GM18511 (cell line): ENCODE data around the gene DEAF1.

Experiments
- ATAC-seq: cut with Tn5 transposase; IDR thresholded peaks from one replicate; pipeline ENCODE4 v1.9.1; 2021; ENCODE audit warnings: mild to moderate bottlenecking, moderate library complexity; ENCODE audit not compliant: unreplicated experiment

Gene DEAF1

GRCh38 chr11:613369-613968 is 81.6 kb downstream of the DEAF1 start:
- ATAC-seq, result no peak

GRCh38 chr11:612961-613300 is 82.1 kb downstream of the DEAF1 start:
- no peak for ATAC-seq

- no peak for ATAC-seq
Observed at GRCh38 chr11:612201-612960, 82.6 kb downstream of the DEAF1 start.

DNA sequence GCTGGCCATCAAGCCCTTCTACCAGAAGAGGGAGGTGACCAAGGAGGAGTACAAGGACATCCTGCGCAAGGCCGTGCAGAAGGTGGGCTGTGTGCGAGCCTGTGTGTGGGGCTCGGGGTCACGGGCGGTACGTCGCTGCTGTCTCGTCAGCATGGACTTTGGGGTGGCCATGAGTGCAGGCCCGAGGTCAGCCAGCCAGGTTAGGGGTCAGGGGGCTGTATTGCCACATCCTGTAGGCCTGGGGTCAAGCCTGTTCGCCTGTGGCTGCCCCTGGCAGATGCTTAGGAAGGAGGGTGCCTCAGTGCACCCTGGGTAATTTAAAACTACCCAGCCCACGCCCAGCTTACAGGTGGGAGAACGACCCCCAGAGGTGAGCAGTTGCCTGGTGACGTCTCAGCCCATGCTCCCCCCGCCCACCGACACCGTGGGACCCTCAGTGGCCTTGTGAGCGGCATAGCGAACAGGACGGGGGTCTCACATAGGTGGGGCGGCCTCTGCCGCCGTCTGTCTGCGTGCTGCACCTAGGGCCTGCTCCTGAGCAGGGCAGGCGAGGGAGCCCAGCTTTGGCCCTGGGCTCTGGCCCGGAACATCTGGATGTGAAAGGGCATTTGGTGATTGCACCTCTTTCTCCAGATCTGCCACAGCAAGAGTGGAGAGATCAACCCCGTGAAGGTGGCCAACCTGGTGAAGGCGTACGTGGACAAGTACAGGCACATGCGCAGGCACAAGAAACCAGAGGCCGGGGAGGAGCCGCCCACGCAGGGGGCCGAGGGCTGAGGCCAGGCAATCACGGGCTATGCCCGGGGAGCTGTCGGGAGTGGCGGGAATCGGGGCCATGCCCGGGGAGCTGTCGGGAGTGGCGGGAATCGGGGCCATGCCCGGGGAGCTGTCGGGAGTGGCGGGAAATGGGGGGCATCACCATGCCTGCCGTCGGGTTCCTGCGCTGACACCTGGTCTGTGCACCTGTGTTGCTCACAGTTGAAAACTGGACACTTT is 83.7 kb downstream of the DEAF1 start:
- no peak for ATAC-seq

DNA sequence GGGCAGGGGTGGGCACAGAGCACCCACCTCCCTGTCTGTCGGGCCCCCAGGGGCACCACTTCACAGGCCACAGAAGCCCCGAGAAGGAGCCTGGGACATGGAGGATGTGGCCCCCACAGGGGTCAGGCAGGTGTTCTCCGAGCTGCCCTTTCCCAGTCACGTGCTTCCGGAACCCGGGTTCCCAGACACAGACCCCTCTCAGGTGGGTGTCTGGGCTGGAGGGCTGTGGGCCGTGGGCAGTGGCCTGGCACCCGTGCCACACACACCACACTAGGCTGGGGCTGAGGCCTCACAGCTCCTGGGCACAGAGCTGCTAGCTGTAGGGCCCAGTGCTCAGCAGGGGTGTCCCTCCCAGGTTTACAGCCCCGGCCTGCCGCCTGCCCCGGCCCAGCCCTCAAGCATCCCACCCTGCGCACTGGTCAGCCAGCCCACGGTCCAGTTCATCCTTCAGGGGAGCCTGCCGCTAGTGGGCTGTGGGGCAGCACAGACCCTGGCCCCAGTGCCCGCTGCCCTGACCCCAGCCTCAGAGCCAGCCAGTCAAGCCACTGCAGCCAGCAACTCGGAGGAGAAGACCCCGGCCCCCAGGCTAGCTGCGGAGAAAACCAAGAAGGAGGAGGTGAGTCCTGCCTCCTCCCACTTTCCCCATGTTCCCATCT is 84.7 kb downstream of the DEAF1 start:
- no peak for ATAC-seq

GRCh38 chr11:609341-609811 is 85.6 kb downstream of the DEAF1 start:
- ATAC-seq, result no peak

DNA sequence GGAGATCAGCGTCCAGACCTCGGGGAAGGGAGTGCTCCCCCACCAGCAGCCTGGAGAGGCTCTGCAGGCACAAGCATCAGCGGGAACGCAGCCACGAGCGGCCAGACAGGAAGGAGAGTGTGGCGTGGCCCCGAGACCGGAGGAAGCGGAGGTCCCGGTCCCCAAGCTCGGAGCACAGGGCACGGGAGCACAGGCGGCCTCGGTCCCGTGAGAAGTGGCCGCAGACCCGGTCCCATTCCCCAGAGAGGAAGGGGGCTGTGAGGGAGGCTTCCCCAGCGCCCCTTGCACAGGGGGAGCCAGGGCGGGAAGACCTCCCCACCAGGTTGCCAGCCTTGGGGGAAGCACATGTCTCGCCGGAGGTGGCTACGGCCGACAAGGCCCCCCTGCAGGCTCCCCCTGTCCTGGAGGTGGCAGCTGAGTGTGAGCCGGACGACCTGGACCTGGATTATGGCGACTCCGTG is 86.2 kb downstream of the DEAF1 start:
- ATAC-seq, result no peak

DNA sequence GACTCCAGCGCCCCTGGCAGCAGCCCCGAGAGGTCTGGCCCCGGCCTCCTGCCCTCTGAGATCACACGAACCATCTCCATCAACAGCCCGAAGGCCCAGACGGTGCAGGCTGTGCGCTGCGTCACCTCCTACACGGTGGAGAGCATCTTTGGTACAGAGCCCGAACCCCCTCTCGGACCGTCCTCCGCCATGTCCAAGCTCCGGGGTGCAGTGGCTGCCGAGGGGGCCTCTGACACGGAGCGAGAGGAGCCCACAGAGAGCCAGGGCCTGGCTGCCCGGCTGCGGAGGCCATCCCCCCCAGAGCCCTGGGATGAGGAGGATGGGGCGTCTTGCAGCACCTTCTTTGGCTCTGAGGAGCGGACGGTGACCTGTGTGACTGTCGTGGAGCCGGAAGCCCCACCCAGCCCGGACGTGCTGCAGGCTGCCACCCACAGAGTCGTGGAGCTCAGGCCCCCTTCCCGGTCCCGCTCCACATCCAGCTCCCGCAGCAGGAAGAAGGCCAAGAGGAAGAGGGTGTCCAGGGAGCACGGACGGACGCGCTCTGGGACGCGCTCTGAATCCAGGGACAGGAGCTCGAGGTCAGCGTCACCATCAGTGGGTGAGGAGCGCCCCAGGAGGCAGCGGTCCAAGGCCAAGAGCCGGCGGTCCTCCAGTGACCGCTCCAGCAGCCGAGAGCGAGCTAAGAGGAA is 86.9 kb downstream of the DEAF1 start:
- ATAC-seq, result no peak

DNA sequence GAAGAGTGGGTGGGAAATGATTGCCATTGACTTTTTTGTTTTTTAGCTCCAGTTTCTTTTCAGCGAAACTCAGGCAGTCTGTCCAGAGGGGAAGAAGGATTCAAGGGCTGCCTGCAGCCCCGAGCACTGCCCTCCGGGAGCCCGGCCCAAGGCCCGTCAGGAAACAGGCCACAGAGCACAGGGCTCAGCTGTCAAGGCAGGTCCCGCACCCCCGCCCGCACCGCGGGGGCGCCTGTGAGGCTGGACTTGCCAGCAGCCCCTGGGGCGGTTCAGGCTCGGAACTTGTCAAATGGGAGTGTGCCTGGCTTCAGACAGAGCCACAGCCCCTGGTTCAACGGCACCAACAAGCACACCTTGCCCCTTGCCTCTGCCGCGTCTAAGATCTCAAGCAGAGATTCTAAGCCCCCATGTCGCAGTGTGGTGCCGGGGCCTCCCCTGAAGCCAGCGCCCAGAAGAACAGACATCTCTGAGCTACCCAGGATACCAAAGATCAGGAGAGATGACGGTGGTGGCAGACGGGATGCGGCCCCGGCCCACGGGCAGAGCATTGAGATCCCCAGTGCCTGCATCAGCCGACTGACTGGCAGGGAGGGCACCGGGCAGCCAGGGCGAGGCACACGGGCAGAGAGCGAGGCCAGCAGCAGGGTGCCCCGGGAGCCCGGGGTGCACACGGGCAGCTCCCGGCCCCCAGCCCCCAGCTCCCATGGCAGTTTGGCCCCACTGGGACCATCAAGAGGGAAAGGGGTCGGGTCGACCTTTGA is 87.8 kb downstream of the DEAF1 start:
- no peak for ATAC-seq

- no peak for ATAC-seq
Observed at GRCh38 chr11:606245-606644, 88.8 kb downstream of the DEAF1 start.

- no peak for ATAC-seq
Observed at GRCh38 chr11:605286-606129, 89.5 kb downstream of the DEAF1 start.

DNA sequence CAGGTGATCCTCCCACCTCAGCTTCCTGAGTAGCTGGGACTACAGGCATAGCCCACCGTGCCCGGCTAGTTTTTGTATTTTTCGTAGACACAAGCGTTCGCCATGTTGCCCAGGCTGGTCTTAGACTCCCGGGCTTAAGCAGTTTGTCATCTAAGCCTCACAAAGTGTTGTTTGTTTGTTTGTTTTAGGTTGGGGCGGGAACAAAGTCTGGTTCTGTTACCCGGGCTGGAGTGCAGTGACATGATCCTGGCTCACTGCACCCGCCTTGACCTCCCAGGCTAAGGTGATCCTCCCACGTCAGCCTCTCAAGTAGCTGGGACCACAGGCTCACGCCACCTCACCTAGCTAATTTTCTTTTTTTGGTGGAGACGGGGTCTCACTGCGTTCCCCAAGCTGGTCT is 91.9 kb downstream of the DEAF1 start:
- ATAC-seq, result no peak

GRCh38 chr11:601573-602245 is 93.3 kb downstream of the DEAF1 start:
- no peak for ATAC-seq

- ATAC-seq, result no peak
Observed at GRCh38 chr11:598005-598680, 96.9 kb downstream of the DEAF1 start.

- ATAC-seq, result no peak
Observed at GRCh38 chr11:597166-597725, 97.8 kb downstream of the DEAF1 start.

DNA sequence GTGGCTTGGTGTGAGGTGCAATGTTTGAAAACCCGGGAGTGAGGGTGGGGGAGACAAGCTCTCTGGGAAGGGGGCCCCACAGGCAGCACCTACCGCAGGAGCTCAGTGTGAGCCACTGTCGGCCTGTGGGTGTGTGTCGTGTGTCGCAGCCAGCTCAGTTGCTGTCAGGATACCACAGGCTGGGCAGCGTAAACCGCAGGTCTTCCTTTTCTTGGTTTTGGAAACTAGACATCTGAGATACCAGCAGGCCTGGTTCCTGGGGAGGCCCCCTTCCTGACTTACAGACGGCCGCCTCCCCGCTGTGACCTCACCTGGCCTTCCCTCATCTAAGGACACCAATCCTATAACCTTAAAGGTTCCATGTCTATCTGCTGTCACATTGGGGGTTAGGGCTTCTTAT is 98.6 kb downstream of the DEAF1 start:
- ATAC-seq, result no peak

- ATAC-seq, result no peak
Observed at GRCh38 chr11:595400-595799, 99.6 kb downstream of the DEAF1 start.
